GM18520 (cell line): ENCODE measurements around the gene CLEC4C.
"Not testable (repeated sequence)": the region's sequence is repeated elsewhere in the genome, so short reads cannot be mapped to it uniquely, and the experiment has no call there.

Experiments
- ATAC-seq: cut with Tn5 transposase; IDR thresholded peaks from one replicate; pipeline ENCODE4 v1.9.1; 2021; ENCODE audit not compliant: unreplicated experiment

Gene CLEC4C

GRCh38 chr12:7747246-7747645, at the start of gene CLEC4C:
Gene CLEC4C, minus strand, starts transcription at chr12:7747375. Its CDS starts 27 bp downstream, at chr12:7747348.
- no peak for ATAC-seq

GRCh38 chr12:7793211-7793610, 46.0 kb upstream of the CLEC4C start:
- ATAC-seq = no peak

- ATAC-seq = not testable (repeated sequence)
These were observed 41.8 kb upstream of the CLEC4C start, which contains the start of gene NANOG for GRCh38 chr12:7788884-7789528. Gene NANOG, plus strand, starts transcription at chr12:7789402. Its CDS starts 213 bp downstream, at chr12:7789615.

GRCh38 chr12:7788294-7788660, 41.1 kb upstream of the CLEC4C start:
- no peak for ATAC-seq

- ATAC-seq = no peak
These were observed 40.6 kb upstream of the CLEC4C start for GRCh38 chr12:7787574-7788293.

GRCh38 chr12:7784701-7785100, 37.5 kb upstream of the CLEC4C start:
- no peak for ATAC-seq

- ATAC-seq = not testable (repeated sequence)
These were observed 36.3 kb upstream of the CLEC4C start for GRCh38 chr12:7783433-7783832.

- no peak for ATAC-seq
These were observed 34.9 kb upstream of the CLEC4C start for GRCh38 chr12:7782055-7782454.

GRCh38 chr12:7781274-7781673, 34.1 kb upstream of the CLEC4C start:
- ATAC-seq = no peak

GRCh38 chr12:7769999-7770398, 22.8 kb upstream of the CLEC4C start:
- ATAC-seq = no peak

GRCh38 chr12:7758766-7759140, 11.6 kb upstream of the CLEC4C start:
- ATAC-seq = no peak

GRCh38 chr12:7756993-7757392, 9.8 kb upstream of the CLEC4C start:
- ATAC-seq = no peak

- not testable (repeated sequence) for ATAC-seq
These were observed 8.5 kb upstream of the CLEC4C start for GRCh38 chr12:7755668-7756067.

- not testable (repeated sequence) for ATAC-seq
These were observed 5.1 kb upstream of the CLEC4C start for GRCh38 chr12:7751941-7752922.

- no peak for ATAC-seq
These were observed 4.2 kb upstream of the CLEC4C start for GRCh38 chr12:7751394-7751793.

GRCh38 chr12:7750350-7750749, 3.2 kb upstream of the CLEC4C start:
- ATAC-seq = no peak

- no peak for ATAC-seq
These were observed 2.3 kb upstream of the CLEC4C start for GRCh38 chr12:7749442-7749841.

GRCh38 chr12:7748852-7749251, 1.7 kb upstream of the CLEC4C start:
- no peak for ATAC-seq

- no peak for ATAC-seq
These were observed 14.2 kb downstream of the CLEC4C start for GRCh38 chr12:7732993-7733392.

- no peak for ATAC-seq
These were observed 15.7 kb downstream of the CLEC4C start for GRCh38 chr12:7731486-7731885.

- ATAC-seq = not testable (repeated sequence)
These were observed 16.2 kb downstream of the CLEC4C start for GRCh38 chr12:7730984-7731383.
